Measurements from ENCODE around the gene RETREG3. TPM values are rescaled to one million over a fixed set of nuclear protein-coding genes. Genes with fewer than 3 reads are reported as not detected.
"Not testable (repeated sequence)": the region's sequence is repeated elsewhere in the genome, so short reads cannot be mapped to it uniquely, and the experiment has no call there.

The RETREG3 gene
- total and polyA plus RNA-seq, 9 of the 15 experiments (the other 6 are each of a cell fraction or from before 2014, with no cell fraction given), result 4.1 to 39.0 (median 16.9) TPM

DNA sequence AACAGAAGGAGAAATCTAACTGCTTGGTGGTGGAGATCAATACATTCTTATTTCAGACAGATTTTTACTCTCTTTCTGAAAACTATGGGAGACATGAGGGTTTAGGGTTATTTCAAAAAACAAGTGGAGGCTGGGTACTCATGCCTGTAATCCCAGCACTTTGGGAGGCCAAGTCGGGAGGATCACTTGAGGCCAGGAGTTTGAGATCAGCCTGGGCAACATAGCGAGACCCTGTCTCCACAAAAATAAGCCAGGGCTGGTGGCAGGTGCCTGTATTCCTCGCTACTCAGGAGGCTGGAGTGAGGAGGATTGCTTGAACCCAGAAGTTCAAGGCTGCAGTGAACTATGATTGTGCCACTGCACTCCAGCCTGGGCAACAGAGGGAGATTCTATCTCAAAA is 12.8 kb upstream of the RETREG3 start:
- BruUV-seq (replicated peaks); H3K4me3 ChIP-seq; FAIRE-seq; H3K9me3 ChIP-seq (replicated peaks; ENCODE audit: control insufficient read depth, insufficient read depth, low read depth, low read length); H3K27ac ChIP-seq (ENCODE audit: extremely low read depth, low read depth, low read length); intact Hi-C loops (cut with micrococcal nuclease); H3K9me1 ChIP-seq (ENCODE audit: control insufficient read depth, insufficient read depth, low read length); ATAC-seq; H3K4me2 ChIP-seq (ENCODE audit: insufficient read depth, low read length); H3K27me3 ChIP-seq (ENCODE audit: control insufficient read depth in 2 of 2, insufficient read depth in 2 of 2, low read length in 2 of 2); H3K9ac ChIP-seq (ENCODE audit: insufficient read depth in 1 of 2, low read depth in 2 of 2, low read length in 2 of 2); H4K20me1 ChIP-seq (replicated peaks; ENCODE audit: control insufficient read depth, insufficient read depth, low read length); DNase-seq (ENCODE audit: extremely low read depth in 1 of 4, low spot score in 3 of 4); H2AFZ ChIP-seq (ENCODE audit: low read depth, low read length); H3K79me2 ChIP-seq (ENCODE audit: control insufficient read depth, insufficient read depth, low read length); CTCF ChIA-PET (ENCODE audit: low intra/inter-chr PET ratio); H3K36me3 ChIP-seq (ENCODE audit: control insufficient read depth, insufficient read depth, low read length); in situ Hi-C loops (cut with MboI): not testable (repeated sequence)
- peaks cover 46 to 55% of the 10 kb centered on the region in 2 experiments; a peak in 4 of 5 replicates for H3K4me1 ChIP-seq (replicated peaks in 1 of 2; ENCODE audit: control insufficient read depth in 2 of 2, insufficient read depth in 2 of 2, low read length in 2 of 2)
- peak; percentile 29 for TF ChIP-seq ZNF121 (CRISPR knock-in tag; conservative IDR thresholded peaks at IDR 0.05)
- POLR2A ChIA-PET, result interaction anchor here (1.0 to 1.1 kb wide), 2 partner anchors 9 to 11 kb away, joined by 3 to 4 read pairs; no protein-coding TSS in a partner anchor
- 86% methylated on average over 3 of the region's 3 CpGs for WGBS (ENCODE audit: insufficient coverage, low coverage, missing lambda C conversion rate)

DNA sequence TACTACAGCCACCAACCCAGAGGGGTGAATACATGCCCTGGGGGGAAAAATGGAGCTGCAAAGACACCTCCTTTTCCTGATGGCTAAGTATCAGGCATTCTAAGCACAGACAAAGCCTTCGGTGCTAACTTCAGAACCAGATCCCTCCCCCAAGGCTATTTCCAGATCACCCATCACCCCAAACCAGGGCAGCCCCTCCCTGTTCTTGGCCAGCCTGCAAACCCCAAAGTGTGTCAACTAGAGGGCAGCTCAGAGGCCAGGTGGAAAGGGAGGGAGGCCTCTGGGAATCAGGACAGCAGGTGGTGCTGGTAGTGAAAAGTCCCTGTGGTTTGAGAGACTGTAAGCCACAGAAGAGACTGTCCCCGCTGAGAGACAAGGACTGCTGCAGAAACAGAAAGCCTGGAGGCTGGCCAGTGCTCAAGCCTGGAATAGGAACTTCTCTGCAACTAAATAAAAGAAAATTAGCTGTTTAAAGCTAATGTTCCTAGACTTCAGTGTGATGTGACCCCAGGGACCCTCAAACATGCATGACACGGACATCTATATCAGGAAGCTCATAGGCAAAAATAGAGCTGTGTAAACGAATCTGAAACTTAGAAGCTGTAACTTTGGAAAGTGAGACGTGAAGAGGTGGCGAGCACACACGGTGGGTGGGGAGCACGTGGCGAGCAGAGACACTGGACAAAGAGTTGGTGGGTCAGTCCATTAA is 9.4 kb upstream of the RETREG3 start:
- ChIA-PET CTCF (ENCODE audit: low intra/inter-chr PET ratio) (interaction anchor here (0.6 kb wide), 1 partner anchor 155 kb away, joined by 3 read pairs; no protein-coding TSS in a partner anchor), POLR2A (interaction anchor here (0.6 to 3.5 kb wide), 10 partner anchors 9 to 250 kb away, joined by 3 to 31 read pairs (median 3); partner anchors contain the start of genes RETREG3 and TUBG1)
- Histone ChIP-seq H3K36me3 (ENCODE audit: control insufficient read depth, insufficient read depth, low read length) (peaks cover 24% of the 10 kb centered on the region; the same call in 2 of the 3 replicates), H2AFZ (ENCODE audit: low read depth, low read length) (peak overlapping the region; percentile 56), H3K79me2 (ENCODE audit: control insufficient read depth, insufficient read depth, low read length) (no peaks in the 10 kb centered on the region), H3K9me1 (ENCODE audit: control insufficient read depth, insufficient read depth, low read length) (no peaks in the 10 kb centered on the region), H3K4me1 (replicated peaks in 1 of 2; ENCODE audit: control insufficient read depth in 2 of 2, insufficient read depth in 2 of 2, low read length in 2 of 2) (peaks cover 21 to 31% of the 10 kb centered on the region in 2 experiments; a peak in 4 of 5 replicates), H3K27ac (ENCODE audit: extremely low read depth, low read depth, low read length) (no peak overlapping the region; the same call in 2 of the 3 replicates), H3K9me3 (replicated peaks; ENCODE audit: control insufficient read depth, insufficient read depth, low read depth, low read length) (no peaks in the 10 kb centered on the region), H3K9ac (ENCODE audit: insufficient read depth in 1 of 2, low read depth in 2 of 2, low read length in 2 of 2) (peak overlapping the region; percentile 24 to 28; a peak in 1 of 4 replicates), H3K27me3 (ENCODE audit: control insufficient read depth in 2 of 2, insufficient read depth in 2 of 2, low read length in 2 of 2) (no peaks in the 10 kb centered on the region), H3K4me2 (ENCODE audit: insufficient read depth, low read length) (peak overlapping the region; percentile 32; the same call in 1 of the 2 replicates), H3K4me3 (no peak overlapping the region), H4K20me1 (replicated peaks; ENCODE audit: control insufficient read depth, insufficient read depth, low read length) (no peaks in the 10 kb centered on the region)
- peak; percentile 92 for ATAC-seq
- 53% methylated on average over 9 of the region's 9 CpGs for WGBS (ENCODE audit: insufficient coverage, low coverage, missing lambda C conversion rate)
- BruUV-seq (replicated peaks), result no TSS peak
- in situ Hi-C loops (cut with MboI) (no loop called here), intact Hi-C loops (cut with micrococcal nuclease) (loop anchor here (2.0 kb wide), 1 partner anchor 60 kb away; no protein-coding TSS in a partner anchor)
- peak; percentile 65 to 82 (median 70) for DNase-seq (ENCODE audit: extremely low read depth in 1 of 4, low spot score in 3 of 4)
- peak; percentile 86 for FAIRE-seq
- TF ChIP-seq NFYB (IDR thresholded peaks at IDR 0.05; ENCODE audit: extremely low read depth, insufficient read length), result no peak
- peak; percentile 63; the same call in 1 of the 2 replicates for TF ChIP-seq ZEB2 (IDR thresholded peaks at IDR 0.05)
- TF ChIP-seq, protein P1, sequence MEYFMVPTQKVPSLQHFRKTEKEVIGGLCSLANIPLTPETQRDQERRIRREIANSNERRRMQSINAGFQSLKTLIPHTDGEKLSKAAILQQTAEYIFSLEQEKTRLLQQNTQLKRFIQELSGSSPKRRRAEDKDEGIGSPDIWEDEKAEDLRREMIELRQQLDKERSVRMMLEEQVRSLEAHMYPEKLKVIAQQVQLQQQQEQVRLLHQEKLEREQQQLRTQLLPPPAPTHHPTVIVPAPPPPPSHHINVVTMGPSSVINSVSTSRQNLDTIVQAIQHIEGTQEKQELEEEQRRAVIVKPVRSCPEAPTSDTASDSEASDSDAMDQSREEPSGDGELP (CRISPR knock-in tag; IDR thresholded peaks at IDR 0.05; ENCODE audit: borderline replicate concordance), result peak; percentile 56; the same call in 1 of the 2 replicates
- 0 out of 2 replicates have a peak, but pooled peaks have one; percentile 22 for TF ChIP-seq ZFX (CRISPR knock-in tag; IDR thresholded peaks at IDR 0.05)
- TF ChIP-seq SAP30 (IDR thresholded peaks at IDR 0.05; ENCODE audit: borderline replicate concordance, insufficient read depth, low read depth, low read length, poor library complexity, severe bottlenecking), result no peak
- TF ChIP-seq MEIS2 (IDR thresholded peaks at IDR 0.05; ENCODE audit: partially characterized antibody), result peak; percentile 28
- TF ChIP-seq CREM (IDR thresholded peaks at IDR 0.05; ENCODE audit: low read depth), result 0 out of 2 replicates have a peak, but pooled peaks have one; percentile 7
- TF ChIP-seq SRF (CRISPR knock-in tag; IDR thresholded peaks at IDR 0.05), result 0 out of 4 replicates have a peak, but pooled peaks of 1 of the 2 experiments have one; percentile 48
- TF ChIP-seq CTBP1 (IDR thresholded peaks at IDR 0.05; ENCODE audit: borderline replicate concordance), result peak; percentile 64
